ENCODE measurements around the gene LRRC1. TPM values are rescaled to one million over a fixed set of nuclear protein-coding genes. Genes with fewer than 3 reads are reported as not detected.
A peak's percentile ranks its signal among the peaks of the same experiment; 100 is the strongest.

LRRC1 gene
- total RNA-seq, 1 experiment from 2014 or later = 0.96 TPM

DNA sequence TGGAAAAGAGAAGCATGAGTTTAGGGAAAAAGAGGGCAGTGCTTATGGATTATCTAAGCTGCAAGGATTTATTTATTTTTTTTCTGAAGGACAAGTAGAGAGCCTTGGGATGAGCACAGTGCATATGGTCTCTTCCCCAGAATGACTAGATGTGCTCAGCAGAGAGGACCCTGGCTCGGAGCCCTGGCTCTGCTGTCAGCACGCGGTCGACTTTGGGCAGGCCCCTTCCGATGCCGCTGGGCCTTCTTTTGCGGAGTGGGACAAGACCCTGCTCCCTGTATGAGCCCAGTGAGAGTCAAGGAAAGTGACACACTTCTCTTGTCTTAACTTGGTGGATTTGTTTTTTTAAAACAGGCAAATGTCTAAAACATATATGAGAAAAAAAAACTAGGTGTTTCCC is 51.4 kb downstream of the LRRC1 start:
- DNase-seq (ENCODE audit: low read depth) = no peak

DNA sequence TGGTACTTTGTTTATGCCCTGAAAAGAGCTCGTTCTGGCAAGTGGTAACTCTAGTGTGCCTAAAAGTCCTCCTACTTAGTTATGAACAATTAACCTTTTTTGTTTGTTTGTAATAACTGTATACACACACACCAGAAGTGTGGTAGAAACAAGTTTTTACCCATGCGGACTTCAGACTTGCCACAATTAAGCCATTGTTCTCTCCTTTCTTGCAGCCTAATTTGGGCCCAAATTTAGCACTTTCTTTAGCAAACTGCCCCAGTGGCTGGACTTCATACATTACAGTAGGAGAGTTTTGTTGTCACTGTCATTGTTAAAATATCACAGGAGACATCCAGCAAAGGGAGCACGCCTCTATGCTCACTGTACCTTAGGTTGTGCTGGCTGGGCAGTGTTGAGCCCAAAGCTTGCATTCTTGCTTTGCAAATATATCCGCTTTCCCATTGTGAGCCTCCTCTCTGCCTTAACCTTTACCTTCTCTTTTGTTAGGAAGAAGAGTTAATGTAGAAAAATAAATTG is 53.0 kb downstream of the LRRC1 start:
- no peak for DNase-seq (ENCODE audit: low read depth)

DNA sequence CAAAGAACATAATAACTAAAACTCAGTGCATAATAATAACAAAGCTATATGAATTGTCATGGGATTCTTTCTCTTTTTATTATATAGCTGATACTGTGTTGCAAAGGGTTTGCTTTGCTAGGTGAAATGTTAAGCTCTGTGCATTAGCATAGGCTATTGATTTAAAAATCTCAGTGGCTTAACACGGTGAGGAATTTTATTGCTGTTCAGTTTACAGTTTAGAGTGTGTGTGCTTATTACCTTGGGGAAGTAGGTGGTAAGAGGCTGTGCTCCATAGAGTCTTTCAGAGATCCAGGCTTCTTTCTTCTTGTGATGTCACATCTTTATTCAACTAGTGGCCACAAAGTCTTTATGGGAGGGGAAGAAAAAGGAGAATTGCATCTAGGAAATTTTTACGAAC is 55.7 kb downstream of the LRRC1 start:
- no peak for DNase-seq (ENCODE audit: low read depth)

DNA sequence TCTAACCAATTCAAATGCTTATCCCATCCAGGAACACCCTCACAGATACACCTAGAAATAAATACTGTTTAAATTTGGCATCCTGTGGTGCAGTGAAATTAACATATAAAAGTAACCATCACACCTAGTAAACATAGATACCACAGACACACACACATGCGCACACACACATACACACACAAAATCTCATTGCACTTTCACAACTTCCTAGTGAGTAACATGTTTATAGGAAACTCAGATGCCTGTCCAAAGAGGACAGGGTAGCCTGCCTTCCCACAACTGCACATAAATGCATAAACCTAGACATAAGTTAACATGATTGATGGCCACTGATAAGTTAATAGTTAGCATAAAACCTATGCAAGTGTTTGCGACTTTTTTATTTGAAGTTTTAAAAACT is 56.8 kb downstream of the LRRC1 start:
- no peak for DNase-seq (ENCODE audit: low read depth)

DNA sequence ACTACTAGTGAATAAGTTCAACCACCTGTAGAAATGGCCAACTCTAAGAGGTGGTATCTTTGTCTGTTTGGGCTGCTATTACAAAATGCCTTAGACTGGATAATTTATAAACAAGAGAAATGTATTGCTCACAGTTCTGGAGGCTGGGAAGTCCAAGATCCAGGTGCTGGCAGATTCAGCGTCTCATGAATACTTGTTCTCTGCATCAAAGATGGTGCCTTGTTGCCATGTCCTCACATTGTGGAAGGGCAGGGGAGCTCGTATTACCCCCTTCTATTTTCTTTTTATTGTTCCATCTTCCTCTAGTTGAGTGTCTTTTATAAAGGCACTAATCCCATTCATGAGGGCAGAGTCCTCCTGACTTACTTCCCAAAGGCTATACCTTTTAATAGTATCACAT is 58.0 kb downstream of the LRRC1 start:
- DNase-seq (ENCODE audit: low read depth) = no peak

DNA sequence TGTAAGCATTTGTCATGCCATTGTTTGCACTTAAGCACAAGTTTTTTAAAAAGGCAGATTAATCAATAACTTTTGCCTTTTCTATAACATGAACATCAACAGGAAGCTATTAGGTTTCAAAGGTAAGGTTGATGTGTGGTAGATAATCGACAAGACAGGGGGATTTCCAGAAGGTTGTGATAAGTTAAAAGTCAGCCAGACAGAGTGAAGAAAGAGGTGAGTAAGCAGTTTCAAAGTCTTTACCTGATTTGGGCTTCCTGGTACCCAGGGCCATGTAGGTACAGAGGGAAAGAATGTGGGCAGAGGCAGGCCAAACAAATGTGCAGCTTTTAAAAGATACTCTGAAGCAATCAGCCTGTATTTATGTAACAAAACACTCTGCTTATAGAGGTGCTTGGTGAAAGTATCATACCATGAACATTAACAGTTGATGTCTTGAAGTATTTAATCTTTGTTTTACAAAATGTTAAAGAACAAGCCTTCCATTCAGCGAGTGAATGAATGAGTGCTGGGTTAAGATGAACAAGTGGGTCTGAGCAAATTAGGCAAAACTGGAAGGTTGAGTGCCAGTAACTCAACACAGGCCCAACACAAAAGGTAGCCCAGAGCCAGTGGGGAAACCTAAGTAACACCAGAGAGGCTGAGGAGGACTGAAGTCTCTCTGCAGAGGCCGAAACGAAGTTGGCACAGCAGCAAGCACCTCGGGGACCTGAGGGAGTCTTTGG is 60.2 kb downstream of the LRRC1 start:
- no peak for DNase-seq (ENCODE audit: low read depth)

DNA sequence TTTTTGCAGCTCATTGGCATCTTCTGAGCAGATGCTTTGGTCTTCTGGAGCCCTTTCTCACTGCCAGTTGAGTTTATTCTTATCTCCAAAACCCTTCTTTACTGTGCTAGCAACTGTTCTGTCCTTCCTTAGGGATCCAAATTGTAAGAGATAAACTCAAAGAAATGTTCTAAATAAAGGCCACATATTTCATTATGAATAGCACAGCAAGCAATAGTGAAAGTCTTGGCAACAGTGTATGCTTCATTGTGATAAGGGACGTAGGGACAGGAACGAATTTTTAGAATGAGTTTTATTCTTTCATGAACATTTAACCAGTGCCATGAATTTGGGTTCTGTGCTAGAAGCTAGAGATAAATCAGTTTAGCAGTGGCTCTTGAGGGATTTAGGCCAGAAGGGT is 61.1 kb downstream of the LRRC1 start:
- no peak for DNase-seq (ENCODE audit: low read depth)

DNA sequence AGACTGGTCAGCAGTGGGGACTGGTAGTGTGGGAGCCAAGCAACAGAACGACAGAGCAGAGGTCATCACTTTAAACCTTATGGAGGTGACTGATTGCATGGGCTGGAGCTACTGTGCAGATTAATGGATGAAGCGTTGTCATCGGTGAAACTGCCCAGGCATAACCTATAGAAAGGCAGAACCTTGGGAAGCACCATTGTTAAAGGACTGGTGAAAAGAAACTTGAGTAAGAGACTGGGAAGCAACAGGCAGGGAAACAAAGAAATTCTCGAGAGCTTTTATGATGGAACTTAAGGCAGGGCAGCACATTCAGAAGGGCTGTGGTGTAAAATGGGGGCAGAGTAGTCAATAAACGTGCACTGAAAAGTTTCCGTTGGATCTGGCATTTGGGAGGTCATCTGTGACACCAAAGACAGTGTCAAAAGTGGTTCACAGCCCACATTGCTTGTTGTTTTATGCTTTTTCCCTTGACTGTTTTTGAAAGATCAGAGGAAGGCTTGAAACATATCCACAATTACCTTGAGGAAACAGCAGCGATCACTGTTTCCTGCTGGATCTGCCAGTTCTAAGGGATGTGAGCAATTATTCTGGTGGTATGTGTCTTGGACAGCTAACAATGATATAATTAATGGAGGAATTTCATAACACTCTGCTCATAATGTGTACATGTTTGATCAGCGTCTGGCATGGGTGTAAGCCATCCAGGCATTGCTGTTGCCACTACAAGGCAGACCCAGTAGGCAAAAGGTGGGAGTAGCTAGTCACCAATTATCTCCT is 62.7 kb downstream of the LRRC1 start:
- DNase-seq (ENCODE audit: low read depth) = no peak

DNA sequence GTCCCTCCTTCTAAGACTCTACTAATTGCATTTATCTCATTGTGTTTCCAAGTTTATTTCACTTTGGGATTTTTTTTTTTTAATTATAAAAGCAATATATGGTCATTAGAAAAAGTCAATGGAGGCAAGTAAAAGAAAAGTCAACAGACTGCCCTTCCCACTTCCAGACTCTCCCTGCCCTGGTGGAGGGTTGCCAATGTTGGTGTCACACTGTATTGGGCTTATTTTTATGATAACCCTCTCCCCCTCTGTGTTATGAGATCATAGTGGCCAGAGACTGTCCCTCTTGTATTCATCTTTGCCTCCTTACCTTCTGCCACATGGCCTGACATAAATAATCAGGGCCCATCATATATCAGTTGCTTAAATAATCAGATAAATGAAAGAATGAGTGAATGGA is 63.4 kb downstream of the LRRC1 start:
- DNase-seq (ENCODE audit: low read depth) = no peak

DNA sequence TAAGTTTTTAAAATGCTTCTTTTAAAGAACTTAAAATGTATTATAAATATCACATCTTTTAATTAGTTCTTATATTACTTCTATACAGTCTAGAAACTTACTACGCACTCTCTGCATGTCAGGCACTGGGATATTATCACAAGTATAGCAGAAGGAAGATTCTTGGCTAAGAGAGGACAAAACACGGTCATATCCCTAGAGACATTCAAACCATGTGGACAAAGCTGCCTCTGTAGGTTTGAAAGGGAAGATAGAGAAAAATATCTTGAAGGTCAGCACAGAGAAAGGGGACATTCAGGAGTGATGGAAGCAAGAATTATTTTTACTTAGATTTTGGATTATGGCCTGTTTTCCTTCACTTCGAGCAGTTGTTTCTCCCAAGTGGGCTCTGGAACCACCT is 64.1 kb downstream of the LRRC1 start:
- peak; percentile 5 for DNase-seq (ENCODE audit: low read depth)

DNA sequence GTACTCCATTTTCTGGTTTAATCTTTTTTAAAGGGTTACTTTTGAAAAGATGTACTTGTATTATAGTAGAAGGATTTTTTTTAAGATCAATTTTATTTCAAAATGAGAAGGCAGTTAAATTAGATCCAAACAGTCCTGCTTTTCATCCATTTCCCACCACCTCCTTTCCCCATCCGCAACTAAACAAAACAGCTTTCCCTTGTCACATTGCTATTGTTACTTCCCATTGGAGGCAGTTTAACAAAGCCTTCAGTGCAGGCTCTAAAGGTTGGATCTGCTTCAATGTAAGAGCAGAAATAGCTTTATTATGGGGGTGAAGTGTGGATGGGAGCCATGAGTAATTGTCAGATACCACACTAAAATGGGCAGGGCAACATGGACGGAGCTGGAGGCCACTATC is 65.7 kb downstream of the LRRC1 start:
- DNase-seq (ENCODE audit: low read depth) = no peak

DNA sequence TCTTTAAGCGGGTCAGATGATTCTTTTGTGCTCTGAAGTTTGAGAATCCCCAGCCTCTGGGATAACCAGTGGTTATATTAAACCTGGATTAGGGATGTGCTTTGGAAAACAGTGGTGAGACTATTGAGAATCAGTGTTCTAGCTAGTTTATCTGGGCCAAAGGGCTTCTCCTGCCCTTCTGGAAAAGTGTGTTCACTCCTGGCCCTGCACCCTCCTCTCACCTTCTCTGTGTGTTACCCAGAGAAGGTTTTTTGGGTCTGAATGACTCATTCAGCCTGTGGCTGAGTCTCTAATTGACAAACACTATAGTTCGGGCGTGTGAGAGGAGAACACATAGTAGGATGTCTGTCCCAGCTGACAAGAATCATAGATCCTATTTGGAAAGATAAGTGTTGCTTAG is 66.7 kb downstream of the LRRC1 start:
- DNase-seq (ENCODE audit: low read depth) = no peak

DNA sequence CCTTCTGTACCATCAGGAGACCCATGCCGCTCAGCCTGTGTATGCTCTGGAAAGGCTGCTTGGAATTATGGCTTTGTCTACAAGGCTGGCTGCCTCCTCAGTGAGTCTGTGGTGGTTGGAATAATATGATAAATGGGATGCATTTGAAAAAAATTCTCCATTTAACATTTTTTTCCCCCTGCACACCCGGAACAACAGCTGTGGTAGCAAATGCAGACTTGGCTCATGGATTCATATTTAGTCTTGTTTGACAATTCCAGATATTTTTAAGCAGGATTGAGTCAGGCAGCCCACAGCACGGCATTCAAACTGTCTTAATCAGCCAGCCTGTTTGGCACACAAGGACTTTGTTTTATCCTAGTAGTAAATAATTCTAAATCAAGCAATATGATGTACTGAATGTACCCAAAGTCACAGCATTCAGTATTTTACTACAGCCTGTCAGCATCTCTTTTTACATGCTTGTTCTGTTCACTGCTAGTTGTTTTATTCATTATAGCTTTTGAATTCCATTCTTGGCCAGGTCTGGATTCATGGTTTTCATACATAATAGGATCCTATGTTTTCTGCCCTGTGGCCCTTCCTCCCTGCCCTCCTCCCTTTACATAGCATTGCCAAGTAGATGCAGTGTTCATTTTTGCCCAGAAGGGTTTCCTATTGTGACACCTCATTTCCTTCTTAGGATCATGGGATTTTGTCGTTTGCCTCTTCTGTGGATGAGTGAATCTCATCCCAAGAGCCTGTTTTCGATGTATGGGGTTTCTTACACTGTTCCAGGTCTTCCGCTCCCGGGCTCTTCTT is 68.1 kb downstream of the LRRC1 start:
- DNase-seq (ENCODE audit: low read depth) = peak; percentile 50

DNA sequence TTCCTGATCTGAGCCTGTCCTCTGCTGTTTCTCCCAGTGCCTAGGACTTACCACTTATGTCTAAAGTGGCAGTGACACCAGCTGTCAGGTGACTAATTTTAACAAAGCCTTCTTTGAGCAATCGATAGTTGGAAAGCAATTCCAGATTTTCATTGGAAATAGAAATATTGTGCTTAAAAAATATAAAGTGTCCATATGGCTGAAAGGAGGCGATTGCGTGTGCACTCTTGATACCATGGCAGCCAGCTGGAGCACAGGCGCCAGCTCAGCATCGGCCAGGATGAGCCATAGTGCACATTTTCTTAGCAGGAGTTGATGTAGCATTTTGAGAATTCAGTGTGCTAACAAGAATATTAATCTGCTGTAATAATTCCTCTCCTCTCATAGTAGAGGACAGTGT is 70.0 kb downstream of the LRRC1 start:
- DNase-seq (ENCODE audit: low read depth) = no peak

DNA sequence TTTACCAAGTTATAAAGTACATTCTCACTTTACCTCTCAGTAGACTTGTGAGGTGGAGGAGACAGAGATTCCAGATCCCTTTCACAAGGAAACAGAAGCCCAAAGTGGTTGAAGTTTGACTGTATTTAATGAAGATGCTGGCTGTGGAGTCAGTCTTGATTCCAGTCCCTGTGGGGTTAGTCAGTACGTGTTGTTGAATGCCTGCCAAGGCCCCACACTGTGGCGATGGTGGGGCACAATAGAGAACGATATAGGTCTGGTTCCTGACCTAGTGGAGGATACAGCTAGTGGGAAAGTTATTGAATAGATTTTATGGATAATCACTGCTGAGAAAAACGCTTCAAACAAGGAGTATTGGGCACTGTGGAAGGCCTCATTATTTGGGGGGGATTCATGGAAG is 71.4 kb downstream of the LRRC1 start:
- no peak for DNase-seq (ENCODE audit: low read depth)

DNA sequence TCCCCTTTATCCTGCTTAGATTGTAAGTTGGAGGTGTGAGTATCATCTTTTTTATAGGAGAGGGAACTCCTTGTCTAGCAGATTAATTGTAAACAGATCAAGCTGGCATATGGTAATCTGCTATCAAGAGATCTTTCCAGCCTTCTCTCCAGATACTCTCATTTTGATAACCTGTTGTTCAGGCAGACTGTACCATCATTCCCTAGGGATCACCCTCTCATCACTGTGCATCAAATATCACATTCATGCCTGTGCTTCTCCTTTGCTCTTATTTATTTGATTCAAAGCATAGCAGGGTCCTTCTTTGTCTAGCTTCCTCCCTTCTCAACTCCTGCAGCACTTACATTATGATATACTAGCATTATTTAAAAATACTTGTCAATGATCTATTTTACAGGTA is 73.8 kb downstream of the LRRC1 start:
- DNase-seq (ENCODE audit: low read depth) = no peak

DNA sequence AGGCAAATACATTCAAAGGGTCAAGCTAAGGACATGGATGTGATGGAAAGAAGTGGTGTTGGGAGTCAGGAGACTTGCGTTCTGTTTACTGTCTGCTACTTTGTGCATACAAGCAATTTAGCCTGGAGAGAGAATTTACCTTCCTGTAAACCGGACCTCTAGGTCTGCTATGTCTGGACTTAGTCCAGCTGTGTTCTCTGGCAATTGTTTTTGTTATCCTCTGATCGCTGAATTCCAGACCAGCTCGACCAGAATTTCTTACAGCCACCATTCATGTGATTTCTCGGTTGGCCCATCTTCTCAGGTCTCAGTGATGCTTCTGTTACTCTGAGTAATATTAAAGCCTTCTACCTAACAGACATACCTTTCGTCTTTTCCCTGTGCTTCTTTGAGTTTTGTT is 75.2 kb downstream of the LRRC1 start:
- no peak for DNase-seq (ENCODE audit: low read depth)

DNA sequence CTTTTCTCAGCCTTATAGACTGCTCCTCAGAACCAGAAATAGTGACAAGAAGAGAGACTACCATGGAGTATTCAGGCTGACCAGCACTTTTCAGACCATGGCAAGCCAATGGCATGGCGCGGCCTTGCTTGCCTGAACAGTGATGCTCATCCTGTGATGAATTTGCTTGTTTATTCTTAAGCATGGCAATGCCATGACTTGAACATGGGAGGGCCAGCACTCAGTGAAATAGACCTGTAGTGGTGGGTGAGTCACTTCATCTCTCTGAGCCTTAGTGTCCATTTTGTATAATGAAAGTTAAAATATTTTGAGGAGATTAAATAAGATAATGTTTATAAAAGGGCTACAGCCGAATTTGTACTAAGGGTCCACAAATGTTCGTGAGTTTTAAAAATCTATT is 79.1 kb downstream of the LRRC1 start:
- no peak for DNase-seq (ENCODE audit: low read depth)

DNA sequence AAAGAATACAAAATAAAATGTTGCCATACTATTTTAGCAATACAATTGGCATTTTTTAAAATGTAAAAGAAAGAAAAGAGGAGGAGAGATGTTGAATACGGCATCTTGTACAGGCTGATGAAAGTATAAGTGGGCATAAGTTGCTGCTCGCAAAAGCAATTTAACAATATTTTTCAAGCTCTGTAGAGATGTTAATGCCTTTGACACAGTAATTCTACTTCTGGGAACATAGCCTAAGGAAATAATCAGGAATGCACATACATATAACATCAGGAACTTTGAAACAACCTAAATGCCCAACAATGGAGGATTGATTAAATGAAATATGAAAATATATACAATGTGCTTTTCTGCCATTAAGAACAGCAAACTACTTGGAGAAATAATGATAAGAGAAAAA is 80.2 kb downstream of the LRRC1 start:
- no peak for DNase-seq (ENCODE audit: low read depth)

DNA sequence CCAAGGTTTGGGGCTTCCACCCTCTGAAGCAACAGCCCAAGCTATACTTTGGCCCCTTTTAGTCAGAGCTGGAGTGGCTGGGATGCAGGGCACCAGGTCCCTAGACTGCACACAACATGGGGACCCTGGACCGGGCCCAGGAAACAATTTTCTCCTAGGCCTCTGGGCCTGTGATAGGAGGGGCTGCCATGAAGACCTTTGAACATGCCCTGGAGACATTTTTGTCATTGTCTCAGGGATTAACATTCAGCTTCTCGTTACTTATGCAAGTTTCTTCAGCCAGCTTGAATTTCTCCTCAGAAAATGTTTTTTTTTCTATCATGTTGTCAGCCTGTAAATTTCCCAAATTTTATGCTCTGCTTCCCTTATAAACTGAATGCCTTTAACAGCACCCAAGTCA is 82.3 kb downstream of the LRRC1 start:
- DNase-seq (ENCODE audit: low read depth) = no peak

DNA sequence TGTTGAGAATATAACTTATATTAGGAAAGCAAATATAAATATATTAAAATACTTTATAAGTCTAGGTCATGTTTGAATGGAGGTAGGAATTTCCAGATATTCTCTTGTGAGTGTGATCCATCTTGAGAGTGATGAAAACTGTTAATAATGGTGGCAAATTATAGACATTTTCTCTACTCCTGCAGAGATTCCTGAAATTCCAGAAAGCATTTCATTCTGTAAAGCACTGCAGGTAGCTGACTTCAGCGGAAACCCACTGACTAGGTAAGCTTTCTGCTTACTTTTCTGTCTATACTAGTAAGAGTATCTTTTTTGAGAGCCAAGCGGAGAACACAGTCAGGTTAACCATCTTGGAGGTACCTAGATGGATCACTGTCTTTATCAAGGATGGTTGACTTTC is 84.0 kb downstream of the LRRC1 start:
- DNase-seq (ENCODE audit: low read depth) = no peak

DNA sequence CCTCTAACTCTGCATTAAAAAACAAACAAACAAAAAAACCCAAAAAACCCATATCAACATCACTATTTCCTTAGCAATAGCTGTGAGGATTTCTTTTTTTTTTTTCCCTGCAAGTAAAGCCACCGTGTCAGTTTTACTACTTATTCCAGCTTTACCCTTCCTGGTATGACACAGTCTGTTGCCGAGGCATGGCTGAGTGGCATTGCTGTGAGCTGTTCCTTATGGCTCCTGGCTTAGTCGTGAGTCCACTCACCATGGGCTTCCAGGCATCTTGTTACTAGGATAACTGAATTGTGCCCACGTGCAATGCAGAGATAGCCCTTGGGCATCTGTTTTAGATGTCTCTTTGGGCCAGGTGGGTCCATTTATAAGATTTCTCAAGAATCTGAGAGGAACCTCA is 84.8 kb downstream of the LRRC1 start:
- DNase-seq (ENCODE audit: low read depth) = no peak

DNA sequence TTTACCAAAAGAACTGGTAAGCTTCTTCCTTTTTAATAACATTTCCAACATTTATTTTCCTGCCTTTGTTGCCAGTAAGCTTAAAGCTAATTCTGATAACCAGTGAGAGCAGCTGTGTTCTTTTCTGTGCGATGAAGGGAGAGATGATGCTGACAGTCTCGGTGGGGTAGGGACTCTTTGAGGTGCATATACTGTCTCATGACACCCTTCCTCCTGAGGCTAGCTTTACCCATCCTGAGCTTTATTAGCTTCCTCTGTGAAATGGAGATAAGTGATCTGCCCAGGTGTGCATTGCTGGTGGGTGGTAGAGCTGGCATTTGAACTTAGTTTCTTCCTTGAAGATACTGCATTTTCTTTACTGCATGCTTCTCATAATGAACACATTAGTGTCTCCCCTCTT is 92.5 kb downstream of the LRRC1 start:
- no peak for DNase-seq (ENCODE audit: low read depth)

Measured in RPMI7951 (cell line).